Hepatocyte (in vitro differentiated cells): ENCODE results near the gene FAM180A. TPM values are rescaled to one million over a fixed set of nuclear protein-coding genes. Genes with fewer than 3 reads are reported as not detected.

Source experiments
- DNase-seq: peaks from one replicate; pipeline ENCODE4 v3.0.0-alpha.2; 2016; ENCODE audit warnings: low spot score
- H2AFZ ChIP-seq: fragments of 200-600 bp; sonication (generic); 2 replicates; pipeline ENCODE4 v1.6.0; 2016; ENCODE audit warnings: antibody characterized with exemption, mild to moderate bottlenecking
- H3K27ac ChIP-seq: fragments of 200-600 bp; sonication (generic); 2 replicates; pipeline ENCODE4 v1.5.1; 2016; ENCODE audit warnings: mild to moderate bottlenecking
- H3K27me3 ChIP-seq: fragments of 200-600 bp; sonication (generic); 2 replicates; pipeline ENCODE4 v1.6.1; 2016
- H3K36me3 ChIP-seq: fragments of 200-600 bp; sonication (generic); replicated peaks from 2 replicates; pipeline ENCODE4 v1.5.1; 2016; ENCODE audit warnings: low read depth; ENCODE audit not compliant: insufficient read depth
- H3K4me1 ChIP-seq: fragments of 200-600 bp; sonication (generic); 2 replicates; pipeline ENCODE4 v1.5.1; 2016; ENCODE audit warnings: mild to moderate bottlenecking, moderate library complexity; ENCODE audit not compliant: insufficient read depth
- H3K4me2 ChIP-seq: fragments of 200-600 bp; sonication (generic); 2 replicates; pipeline ENCODE4 v1.6.0; 2016
- H3K4me3 ChIP-seq: fragments of 200-600 bp; sonication (generic); 2 replicates; pipeline ENCODE4 v1.5.1; 2016; ENCODE audit warnings: mild to moderate bottlenecking
- H3K79me2 ChIP-seq: fragments of 200-600 bp; sonication (generic); 2 replicates; pipeline ENCODE4 v1.6.0; 2017; ENCODE audit warnings: mild to moderate bottlenecking
- H3K9me2 ChIP-seq: fragments of 200-600 bp; sonication (generic); replicated peaks from 2 replicates; pipeline ENCODE4 v1.6.0; 2017; ENCODE audit warnings: mild to moderate bottlenecking; ENCODE audit not compliant: insufficient read depth
- H3K9me3 ChIP-seq: fragments of 200-600 bp; sonication (generic); 2 replicates; pipeline ENCODE4 v1.5.1; 2016; ENCODE audit warnings: low read depth, mild to moderate bottlenecking
- H4K20me1 ChIP-seq: fragments of 200-600 bp; sonication (generic); 2 replicates; pipeline ENCODE4 v1.6.0; 2016; ENCODE audit warnings: mild to moderate bottlenecking; ENCODE audit not compliant: insufficient read depth, poor library complexity, severe bottlenecking
- EZH2 ChIP-seq: fragments of 200-600 bp; sonication (generic); IDR thresholded peaks from 2 replicates; pipeline ENCODE4 v1.6.1; 2016; ENCODE audit warnings: antibody characterized with exemption, mild to moderate bottlenecking, borderline replicate concordance
- EZH2phosphoT487 ChIP-seq: fragments of 200-600 bp; sonication (generic); IDR thresholded peaks from one replicate; pipeline ENCODE4 v1.6.1; 2018; ENCODE audit warnings: antibody characterized with exemption, mild to moderate bottlenecking, low read depth, moderate library complexity; ENCODE audit not compliant: unreplicated experiment, severe bottlenecking
- WGBS: methylation state at CpG from one replicate; pipeline ENCODE4 v1.1.6; 2016; ENCODE audit warnings: low lambda C conversion rate; ENCODE audit errors: missing lambda C conversion rate; 5-methylcytosine and 5-hydroxymethylcytosine counted together
- polyA plus RNA-seq: library from polyadenylated mRNA; unstranded; fragments of >200 nt; fragmentation: Nextera tagmentation; extraction: Ambion mirVana; gene quantifications from 2 replicates; pipeline ENCODE4 v1.2.1, GENCODE V29; 2016
- total RNA-seq: library from RNA; depleted of rRNA; stranded (reverse); fragments of >200 nt; gene quantifications from 2 replicates; pipeline ENCODE4 v1.2.3, GENCODE V29; 2014
- TF ChIP-seq, protein P1 (sequence below): fragments of 200-600 bp; sonication (generic); IDR thresholded peaks from 2 replicates; pipeline ENCODE4 v1.5.1; 2016; ENCODE audit warnings: antibody characterized with exemption, mild to moderate bottlenecking; ENCODE audit not compliant: poor library complexity

FAM180A gene
- total and polyA plus RNA-seq, 2 experiments from 2014 or later: not detected

DNA sequence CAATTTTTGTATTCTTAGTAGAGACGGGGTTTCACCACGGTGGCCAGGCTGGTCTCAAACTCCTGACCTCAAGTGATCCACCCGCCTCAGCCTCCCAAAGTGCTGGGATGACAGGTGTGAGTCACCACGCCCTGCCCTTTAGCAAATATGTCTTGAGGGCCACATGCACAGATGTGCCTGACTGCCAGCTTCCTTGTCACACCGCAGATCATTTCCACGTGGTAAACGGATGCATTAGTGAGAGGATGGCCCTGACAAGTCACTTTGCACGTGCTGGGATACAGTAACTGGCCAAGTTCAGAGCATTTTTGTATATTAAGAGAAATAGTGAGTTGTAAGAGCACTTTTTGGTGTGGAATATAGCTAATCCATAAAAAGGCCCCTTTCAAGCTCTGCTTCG, 44.3 kb upstream of the FAM180A start:
- 90% methylated on average over 9 of the region's 9 CpGs for WGBS
- H3K4me1 ChIP-seq: peaks cover 8% of the 10 kb centered on the region
- H2AFZ ChIP-seq: no peak overlapping the region
- no peaks in the 10 kb centered on the region for H3K27me3 ChIP-seq
- H3K36me3 ChIP-seq: no peaks in the 10 kb centered on the region
- H4K20me1 ChIP-seq: no peaks in the 10 kb centered on the region
- H3K9me3 ChIP-seq: no peaks in the 10 kb centered on the region
- H3K79me2 ChIP-seq: no peaks in the 10 kb centered on the region
- TF ChIP-seq EZH2: no peak
- TF ChIP-seq EZH2phosphoT487: no peak
- TF ChIP-seq, protein P1, sequence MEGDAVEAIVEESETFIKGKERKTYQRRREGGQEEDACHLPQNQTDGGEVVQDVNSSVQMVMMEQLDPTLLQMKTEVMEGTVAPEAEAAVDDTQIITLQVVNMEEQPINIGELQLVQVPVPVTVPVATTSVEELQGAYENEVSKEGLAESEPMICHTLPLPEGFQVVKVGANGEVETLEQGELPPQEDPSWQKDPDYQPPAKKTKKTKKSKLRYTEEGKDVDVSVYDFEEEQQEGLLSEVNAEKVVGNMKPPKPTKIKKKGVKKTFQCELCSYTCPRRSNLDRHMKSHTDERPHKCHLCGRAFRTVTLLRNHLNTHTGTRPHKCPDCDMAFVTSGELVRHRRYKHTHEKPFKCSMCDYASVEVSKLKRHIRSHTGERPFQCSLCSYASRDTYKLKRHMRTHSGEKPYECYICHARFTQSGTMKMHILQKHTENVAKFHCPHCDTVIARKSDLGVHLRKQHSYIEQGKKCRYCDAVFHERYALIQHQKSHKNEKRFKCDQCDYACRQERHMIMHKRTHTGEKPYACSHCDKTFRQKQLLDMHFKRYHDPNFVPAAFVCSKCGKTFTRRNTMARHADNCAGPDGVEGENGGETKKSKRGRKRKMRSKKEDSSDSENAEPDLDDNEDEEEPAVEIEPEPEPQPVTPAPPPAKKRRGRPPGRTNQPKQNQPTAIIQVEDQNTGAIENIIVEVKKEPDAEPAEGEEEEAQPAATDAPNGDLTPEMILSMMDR: no peak
- no peak overlapping the region for H3K4me2 ChIP-seq
- DNase-seq: no peak
- no peak overlapping the region for H3K4me3 ChIP-seq
- no peak overlapping the region for H3K27ac ChIP-seq
- H3K9me2 ChIP-seq: no peaks in the 10 kb centered on the region

DNA sequence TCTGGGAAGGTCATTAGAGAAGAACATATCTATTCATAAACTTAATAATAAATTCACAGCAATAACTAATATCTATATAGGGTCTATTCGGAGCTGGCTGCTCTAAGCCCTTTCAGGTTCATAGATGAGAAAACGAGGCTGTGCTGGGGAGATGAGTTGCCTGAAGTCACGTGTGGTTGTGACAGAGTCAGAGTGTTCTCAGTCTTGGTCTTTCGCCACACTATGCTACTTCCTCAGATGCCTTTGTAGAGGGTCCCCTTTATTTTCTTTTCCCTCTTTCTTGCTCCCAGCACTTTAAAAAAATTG, 43.7 kb upstream of the FAM180A start:
- 82% methylated on average over 4 of the region's 4 CpGs for WGBS
- H3K4me2 ChIP-seq: no peak overlapping the region
- no peaks in the 10 kb centered on the region for H3K9me2 ChIP-seq
- no peaks in the 10 kb centered on the region for H3K27me3 ChIP-seq
- no peaks in the 10 kb centered on the region for H4K20me1 ChIP-seq
- no peaks in the 10 kb centered on the region for H3K36me3 ChIP-seq
- DNase-seq: no peak
- H3K9me3 ChIP-seq: no peaks in the 10 kb centered on the region
- peaks cover 8% of the 10 kb centered on the region for H3K4me1 ChIP-seq
- H3K27ac ChIP-seq: no peak overlapping the region
- H3K4me3 ChIP-seq: no peak overlapping the region
- no peaks in the 10 kb centered on the region for H3K79me2 ChIP-seq
- TF ChIP-seq, protein P1: no peak
- TF ChIP-seq EZH2: no peak
- no peak for TF ChIP-seq EZH2phosphoT487
- H2AFZ ChIP-seq: no peak overlapping the region

DNA sequence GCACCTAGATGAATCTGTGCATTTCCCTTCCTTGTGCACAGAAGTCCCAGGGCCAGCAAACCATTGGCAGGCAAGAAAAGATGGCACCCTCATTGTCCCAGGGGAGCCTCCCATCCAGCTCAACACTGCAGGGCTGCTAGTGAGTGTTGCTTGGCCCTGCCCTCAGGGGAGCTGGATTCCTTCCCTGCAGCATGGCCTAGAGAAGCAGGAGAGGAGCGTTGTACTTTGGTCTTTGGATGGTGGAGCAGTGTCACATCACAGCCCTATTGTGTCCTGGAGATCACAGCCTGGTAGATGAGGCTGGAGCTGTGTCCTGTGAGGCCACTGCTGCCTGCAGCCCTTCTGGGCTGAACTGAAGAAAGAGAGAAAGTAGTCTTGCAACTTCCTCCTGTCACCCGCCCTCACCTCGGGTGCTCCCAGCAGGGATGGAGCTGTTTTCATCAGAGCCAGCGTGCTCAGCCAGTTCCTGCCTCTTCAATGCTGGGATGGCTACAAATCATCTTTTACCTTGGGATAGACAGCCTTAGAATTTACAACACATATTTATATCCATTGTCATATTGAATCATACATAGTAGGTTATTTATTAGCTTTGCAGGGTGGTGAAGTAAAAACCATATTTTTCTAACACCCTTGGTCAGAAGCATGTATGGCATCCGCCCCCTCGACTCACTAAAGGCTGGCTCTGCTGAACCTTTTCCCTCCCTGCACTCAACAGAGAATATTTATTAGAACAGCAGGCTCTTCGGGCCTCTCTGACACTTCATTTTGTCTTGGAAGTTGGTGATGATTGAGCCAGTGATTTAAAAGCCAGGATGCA, 43.1 kb upstream of the FAM180A start:
- no peaks in the 10 kb centered on the region for H3K27me3 ChIP-seq
- no peak overlapping the region for H2AFZ ChIP-seq
- WGBS: 74% methylated on average over 7 of the region's 7 CpGs
- no peaks in the 10 kb centered on the region for H3K9me3 ChIP-seq
- no peak overlapping the region for H3K4me2 ChIP-seq
- TF ChIP-seq, protein P1: no peak
- no peak for TF ChIP-seq EZH2phosphoT487
- TF ChIP-seq EZH2: no peak
- peaks cover 8% of the 10 kb centered on the region for H3K4me1 ChIP-seq
- no peaks in the 10 kb centered on the region for H3K36me3 ChIP-seq
- no peaks in the 10 kb centered on the region for H4K20me1 ChIP-seq
- no peaks in the 10 kb centered on the region for H3K79me2 ChIP-seq
- DNase-seq: no peak
- H3K4me3 ChIP-seq: no peak overlapping the region
- no peak overlapping the region for H3K27ac ChIP-seq
- no peaks in the 10 kb centered on the region for H3K9me2 ChIP-seq
